IMR-90 (cell line): ENCODE data around the gene GLRX3. TPM values are rescaled to one million over a fixed set of nuclear protein-coding genes. Genes with fewer than 3 reads are reported as not detected.

ENCODE experiments used
- ATAC-seq: fragments of 200-7000 bp; cut with Tn5 transposase; 2 replicates; pipeline ENCODE4 v1.9.1; 2020; ENCODE audit warnings: low read depth, mild to moderate bottlenecking, moderate library complexity
- BruUV-seq: library from RNA; stranded (reverse); fragments of 400-500 nt; replicated peaks from 2 replicates; lab custom pipeline; 2021; lab: Mats Ljungman, UMichigan
- CTCF ChIA-PET: fragments of 300-600 bp; formaldehyde crosslinking; extraction: SDS; loops from one replicate; lab custom pipeline; 2021; ENCODE audit warnings: antibody characterized with exemption; lab: Yijun Ruan, JAX
- POLR2A ChIA-PET: fragments of 300-600 bp; sonication (Branson Sonifier 250); formaldehyde crosslinking; loops from one replicate; lab custom pipeline; 2022; ENCODE audit warnings: antibody characterized with exemption; ENCODE audit not compliant: unreplicated experiment; lab: Charles Lee
- DNase-seq: peaks from one replicate; pipeline ENCODE4 v3.0.0; 2013
- H2AFZ ChIP-seq: replicated peaks from 2 replicates; pipeline ENCODE3; 2013; ENCODE audit warnings: low read length, mild to moderate bottlenecking; ENCODE audit not compliant: poor library complexity
- H2AK5ac ChIP-seq: 2 replicates; pipeline ENCODE4 v1.6.1; 2013; ENCODE audit warnings: low read depth, low read length, inconsistent platforms
- H2AK9ac ChIP-seq: replicated peaks from 2 replicates; pipeline ENCODE3; 2013; ENCODE audit warnings: mild to moderate bottlenecking, low read depth, low read length, moderate library complexity; ENCODE audit not compliant: poor library complexity
- H2BK120ac ChIP-seq: 2 replicates; pipeline ENCODE4 v1.6.1; 2013; ENCODE audit warnings: low read depth, low read length, inconsistent platforms
- H2BK15ac ChIP-seq: 3 replicates; pipeline ENCODE4 v1.6.1; 2013; ENCODE audit warnings: low read depth, low read length, inconsistent platforms
- H2BK20ac ChIP-seq: 2 replicates; pipeline ENCODE4 v1.6.1; 2013; ENCODE audit warnings: low read depth, mild to moderate bottlenecking, inconsistent platforms, low read length, moderate library complexity
- H2BK5ac ChIP-seq: 2 replicates; pipeline ENCODE4 v1.6.1; 2013; ENCODE audit warnings: mild to moderate bottlenecking, low read depth, low read length, inconsistent platforms; ENCODE audit not compliant: poor library complexity, severe bottlenecking
- H3K14ac ChIP-seq: replicated peaks from 2 replicates; pipeline ENCODE4 v1.6.1; 2013; ENCODE audit warnings: low read depth, low read length, inconsistent platforms
- H3K18ac ChIP-seq: 2 replicates; pipeline ENCODE4 v1.6.1; 2013; ENCODE audit warnings: low read depth, low read length, control low read depth
- H3K23ac ChIP-seq: 2 replicates; pipeline ENCODE4 v1.6.1; 2013; ENCODE audit warnings: low read depth, low read length, inconsistent platforms
- H3K27ac ChIP-seq: 2 replicates; pipeline ENCODE4 v1.5.1; 2013; ENCODE audit warnings: mild to moderate bottlenecking, control low read depth, low read length; ENCODE audit not compliant: insufficient read depth
- H3K27me3 ChIP-seq: 2 replicates; pipeline ENCODE4 v1.6.1; 2013; ENCODE audit warnings: low read length; ENCODE audit not compliant: control insufficient read depth, insufficient read depth
- H3K36me3 ChIP-seq: 2 replicates; pipeline ENCODE4 v1.6.1; 2013; ENCODE audit warnings: low read length, mixed read lengths; ENCODE audit not compliant: control insufficient read depth, insufficient read depth
- H3K4ac ChIP-seq: 2 replicates; pipeline ENCODE4 v1.6.1; 2013; ENCODE audit warnings: low read depth, low read length, inconsistent platforms
- H3K4me1 ChIP-seq: 2 replicates; pipeline ENCODE4 v1.6.1; 2013; ENCODE audit warnings: low read length, mixed read lengths; ENCODE audit not compliant: control insufficient read depth, insufficient read depth
- H3K4me2 ChIP-seq: 2 replicates; pipeline ENCODE4 v1.6.1; 2013; ENCODE audit warnings: low read depth, mild to moderate bottlenecking, control low read depth, low read length, moderate library complexity
- H3K4me3 ChIP-seq: 2 replicates; pipeline ENCODE4 v1.5.1; 2013; ENCODE audit warnings: low read depth, mild to moderate bottlenecking, control low read depth, low read length, moderate library complexity; ENCODE audit not compliant: insufficient read depth
- H3K56ac ChIP-seq: 2 replicates; pipeline ENCODE4 v1.6.1; 2013; ENCODE audit warnings: low read length, inconsistent platforms; ENCODE audit not compliant: insufficient read depth; ENCODE audit errors: extremely low read depth
- H3K79me1 ChIP-seq, 2 experiments: 2 replicates each; pipeline ENCODE4 v1.6.1; 2013; ENCODE audit warnings: low read length in 2 of 2, inconsistent platforms in 1 of 2, low read depth in 1 of 2
- H3K9ac ChIP-seq: 2 replicates; pipeline ENCODE4 v1.6.1; 2013; ENCODE audit warnings: low read depth, low read length, control low read depth
- H3K9me1 ChIP-seq: 2 replicates; pipeline ENCODE4 v1.6.1; 2013; ENCODE audit warnings: low read length, inconsistent platforms; ENCODE audit not compliant: insufficient read depth
- H3K9me3 ChIP-seq: 2 replicates; pipeline ENCODE4 v1.6.1; 2013; ENCODE audit warnings: low read length; ENCODE audit not compliant: control insufficient read depth, insufficient read depth
- H4K20me1 ChIP-seq: 2 replicates; pipeline ENCODE4 v1.6.1; 2013; ENCODE audit warnings: low read length, inconsistent platforms; ENCODE audit not compliant: insufficient read depth
- H4K5ac ChIP-seq: 2 replicates; pipeline ENCODE4 v1.6.1; 2013; ENCODE audit warnings: mild to moderate bottlenecking, low read depth, low read length, control low read depth
- H4K8ac ChIP-seq, 2 experiments: 2 replicates each; pipeline ENCODE4 v1.6.1; 2013; ENCODE audit warnings: low read depth in 2 of 2, low read length in 2 of 2, control low read depth in 1 of 2, inconsistent platforms in 1 of 2
- H4K91ac ChIP-seq: 2 replicates; pipeline ENCODE4 v1.6.1; 2013; ENCODE audit warnings: low read depth, low read length, inconsistent platforms; ENCODE audit not compliant: insufficient read depth
- BHLHE40 ChIP-seq: fragments of 150-350 bp; IDR thresholded peaks from 2 replicates; pipeline ENCODE4 v1.6.1; 2016; ENCODE audit warnings: mild to moderate bottlenecking, low read depth, low read length
- CHD1 ChIP-seq: IDR thresholded peaks from 2 replicates; pipeline ENCODE4 v1.6.1; 2012; ENCODE audit warnings: low read depth, low read length, improper control_type of control experiment
- FOS ChIP-seq: fragments of 150-350 bp; IDR thresholded peaks from 2 replicates; pipeline ENCODE4 v1.6.1; 2016; ENCODE audit warnings: low read depth, low read length
- MAZ ChIP-seq: IDR thresholded peaks from 2 replicates; pipeline ENCODE4 v1.6.1; 2012; ENCODE audit warnings: low read depth, mild to moderate bottlenecking, low read length, improper control_type of control experiment, moderate library complexity, borderline replicate concordance
- RAD21 ChIP-seq: IDR thresholded peaks from 2 replicates; pipeline ENCODE4 v1.6.1; 2012; ENCODE audit warnings: low read length, improper control_type of control experiment
- RFX5 ChIP-seq: IDR thresholded peaks from 2 replicates; pipeline ENCODE4 v1.8.0; 2012; ENCODE audit warnings: low read depth, mild to moderate bottlenecking, low read length, moderate library complexity
- WGBS, 2 experiments: methylation state at CpG; one replicate each; pipeline versions ENCODE4 v1.1.5 to v1.1.7; 2013; ENCODE audit warnings: missing lambda C conversion rate in 2 of 2; ENCODE audit not compliant: insufficient read length in 1 of 2; ENCODE audit errors: extremely low coverage in 2 of 2; 5-methylcytosine and 5-hydroxymethylcytosine counted together
- dilution Hi-C: fragments of 300-500 bp; cut with HindIII; formaldehyde crosslinking; loops from one replicate; pipeline ENCODE4 v1.14.3; 2018; ENCODE audit warnings: low sequenced_read_pairs; ENCODE audit not compliant: unreplicated experiment
- in situ Hi-C: fragments of 300-500 bp; cut with MboI; formaldehyde crosslinking; loops from 3 replicates; pipeline ENCODE4 v1.14.3; 2019; ENCODE audit warnings: low sequenced_read_pairs, inconsistent platforms, mixed read lengths
- intact Hi-C: fragments of 100-400 bp; cut with micrococcal nuclease; formaldehyde crosslinking; loops from 2 replicates; pipeline ENCODE4 v1.10.0; 2022
- polyA plus RNA-seq, 3 experiments: library from polyadenylated mRNA; depleted of rRNA; stranded (reverse); fragments of >200 nt; gene quantifications; 2 replicates each; pipeline ENCODE4 v1.2.3, GENCODE V29; 2012; ENCODE audit warnings: low replicate concordance in 1 of 3
- total RNA-seq: library from RNA; depleted of rRNA; stranded (reverse); fragments of >200 nt; gene quantifications from 2 replicates; pipeline ENCODE4 v1.2.3, GENCODE V29; 2012
- TF ChIP-seq, protein P1 (sequence below): conservative IDR thresholded peaks from 2 replicates; pipeline ENCODE4 v1.5.1; 2012; ENCODE audit warnings: mild to moderate bottlenecking, low read depth, low read length, improper control_type of control experiment
- TF ChIP-seq, protein P2 (sequence below): fragments of 150-350 bp; IDR thresholded peaks from 2 replicates; pipeline ENCODE4 v1.6.1; 2016; ENCODE audit warnings: low read depth, mild to moderate bottlenecking, low read length, moderate library complexity, borderline replicate concordance

GLRX3 gene
- total and polyA plus RNA-seq, 2 of the 4 experiments (the other 2 are of a cell fraction), result 78.7 to 81.7 TPM

DNA sequence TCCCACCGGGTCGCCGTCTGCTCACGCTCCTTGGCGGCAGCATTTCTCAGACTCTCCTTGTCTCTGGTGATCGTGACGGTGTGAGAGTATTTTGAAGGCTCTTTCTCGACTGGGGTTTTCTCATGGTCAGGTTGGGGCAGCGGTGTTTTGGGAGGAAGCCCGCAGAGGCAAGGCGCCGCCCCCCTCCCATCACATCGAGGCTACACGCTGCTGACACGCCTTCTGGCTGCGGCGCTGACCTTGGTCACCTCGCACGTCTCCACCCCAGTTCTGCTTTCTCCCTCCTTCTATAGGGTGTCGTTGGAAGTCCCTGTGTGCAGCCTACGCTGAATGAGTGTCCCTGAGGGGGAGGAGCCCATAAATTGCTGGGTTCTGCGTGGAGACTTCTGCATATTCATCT, 55.2 kb downstream of the GLRX3 start:
- no peak overlapping the region for H2AK5ac ChIP-seq
- H3K27me3 ChIP-seq, result no peaks in the 10 kb centered on the region
- 92% methylated on average over 4 of the region's 22 CpGs; no CpG with 5 or more reads in 1 of the 2 experiments for WGBS, 2 experiments
- DNase-seq (no peak), ATAC-seq (no peak)
- no peak overlapping the region for H4K8ac ChIP-seq
- in situ Hi-C loops, result loop anchor here (25.0 kb wide), 1 partner anchor 1821 kb away; no protein-coding TSS in a partner anchor
- no peak overlapping the region for H2AK9ac ChIP-seq
- TF ChIP-seq, protein P1, sequence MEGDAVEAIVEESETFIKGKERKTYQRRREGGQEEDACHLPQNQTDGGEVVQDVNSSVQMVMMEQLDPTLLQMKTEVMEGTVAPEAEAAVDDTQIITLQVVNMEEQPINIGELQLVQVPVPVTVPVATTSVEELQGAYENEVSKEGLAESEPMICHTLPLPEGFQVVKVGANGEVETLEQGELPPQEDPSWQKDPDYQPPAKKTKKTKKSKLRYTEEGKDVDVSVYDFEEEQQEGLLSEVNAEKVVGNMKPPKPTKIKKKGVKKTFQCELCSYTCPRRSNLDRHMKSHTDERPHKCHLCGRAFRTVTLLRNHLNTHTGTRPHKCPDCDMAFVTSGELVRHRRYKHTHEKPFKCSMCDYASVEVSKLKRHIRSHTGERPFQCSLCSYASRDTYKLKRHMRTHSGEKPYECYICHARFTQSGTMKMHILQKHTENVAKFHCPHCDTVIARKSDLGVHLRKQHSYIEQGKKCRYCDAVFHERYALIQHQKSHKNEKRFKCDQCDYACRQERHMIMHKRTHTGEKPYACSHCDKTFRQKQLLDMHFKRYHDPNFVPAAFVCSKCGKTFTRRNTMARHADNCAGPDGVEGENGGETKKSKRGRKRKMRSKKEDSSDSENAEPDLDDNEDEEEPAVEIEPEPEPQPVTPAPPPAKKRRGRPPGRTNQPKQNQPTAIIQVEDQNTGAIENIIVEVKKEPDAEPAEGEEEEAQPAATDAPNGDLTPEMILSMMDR, result no peak
- TF ChIP-seq, protein P2, sequence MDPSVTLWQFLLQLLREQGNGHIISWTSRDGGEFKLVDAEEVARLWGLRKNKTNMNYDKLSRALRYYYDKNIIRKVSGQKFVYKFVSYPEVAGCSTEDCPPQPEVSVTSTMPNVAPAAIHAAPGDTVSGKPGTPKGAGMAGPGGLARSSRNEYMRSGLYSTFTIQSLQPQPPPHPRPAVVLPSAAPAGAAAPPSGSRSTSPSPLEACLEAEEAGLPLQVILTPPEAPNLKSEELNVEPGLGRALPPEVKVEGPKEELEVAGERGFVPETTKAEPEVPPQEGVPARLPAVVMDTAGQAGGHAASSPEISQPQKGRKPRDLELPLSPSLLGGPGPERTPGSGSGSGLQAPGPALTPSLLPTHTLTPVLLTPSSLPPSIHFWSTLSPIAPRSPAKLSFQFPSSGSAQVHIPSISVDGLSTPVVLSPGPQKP, result no peak
- TF ChIP-seq BHLHE40, result no peak
- TF ChIP-seq MAZ, result no peak
- no peak for TF ChIP-seq FOS
- TF ChIP-seq RAD21, result no peak
- no peak for TF ChIP-seq CHD1
- no peak for TF ChIP-seq RFX5
- no TSS peak for BruUV-seq
- no peak overlapping the region for H3K27ac ChIP-seq
- H3K56ac ChIP-seq, result no peak overlapping the region
- H2BK120ac ChIP-seq, result no peak overlapping the region
- no peak overlapping the region for H3K4me2 ChIP-seq
- H2BK15ac ChIP-seq, result no peak overlapping the region
- POLR2A ChIA-PET, result no interaction called here
- H3K79me1 ChIP-seq, result peaks cover 0 to 2% of the 10 kb centered on the region in 2 experiments; a peak in 1 of 4 replicates
- H4K20me1 ChIP-seq, result no peaks in the 10 kb centered on the region
- H3K23ac ChIP-seq, result no peak overlapping the region
- no peak overlapping the region for H3K4me3 ChIP-seq
- no peak overlapping the region for H3K18ac ChIP-seq
- CTCF ChIA-PET, result no interaction called here
- H4K91ac ChIP-seq, result no peak overlapping the region
- H4K5ac ChIP-seq, result no peak overlapping the region
- no peak overlapping the region for H2BK5ac ChIP-seq
- dilution Hi-C loops, result no loop called here
- intact Hi-C loops, result no loop called here
- 0 out of 2 replicates have a peak, but pooled peaks cover 3% of the 10 kb centered on the region for H3K9me1 ChIP-seq
- H3K36me3 ChIP-seq, result peaks cover 2% of the 10 kb centered on the region; the same call in 1 of the 2 replicates
- no peak overlapping the region for H2BK20ac ChIP-seq
- no peak overlapping the region for H2AFZ ChIP-seq
- H3K4me1 ChIP-seq, result 0 out of 2 replicates have a peak, but pooled peaks cover 1% of the 10 kb centered on the region
- no peak overlapping the region for H3K14ac ChIP-seq
- no peaks in the 10 kb centered on the region for H3K9me3 ChIP-seq
- no peak overlapping the region for H3K4ac ChIP-seq
- no peak overlapping the region for H3K9ac ChIP-seq
